GM18907 (cell line): ENCODE measurements around the gene BLOC1S6.
A peak's percentile ranks its signal among the peaks of the same experiment; 100 is the strongest.
"Not testable (repeated sequence)": the region's sequence is repeated elsewhere in the genome, so short reads cannot be mapped to it uniquely, and the experiment has no call there.

Experiments
- ATAC-seq: cut with Tn5 transposase; IDR thresholded peaks from one replicate; pipeline ENCODE4 v1.9.1; 2021; ENCODE audit warnings: mild to moderate bottlenecking, moderate library complexity; ENCODE audit not compliant: unreplicated experiment

The BLOC1S6 gene

DNA sequence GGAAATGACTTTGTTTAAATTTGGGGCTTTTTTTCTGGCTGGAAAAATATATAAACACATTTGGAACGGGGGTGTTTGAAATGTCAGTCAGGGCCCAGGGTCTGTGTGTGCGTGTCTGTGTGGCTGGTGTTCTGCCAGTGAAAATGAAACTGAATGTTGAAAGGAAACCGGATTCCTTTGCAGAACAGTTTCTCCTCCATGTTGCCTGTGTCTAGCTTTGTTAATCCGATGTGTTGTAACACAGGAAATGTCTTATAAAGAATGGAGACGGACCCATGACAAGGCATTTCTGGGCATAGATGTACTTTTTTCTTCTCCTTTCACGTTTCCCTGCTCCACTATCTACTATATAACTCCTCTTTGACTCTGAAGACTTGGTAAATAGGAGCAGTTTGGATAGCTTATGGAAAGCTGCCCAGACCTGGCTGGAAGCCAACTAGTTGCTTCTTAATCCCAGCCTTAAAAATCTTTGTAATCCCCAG is 50.4 kb downstream of the BLOC1S6 start:
- peak; percentile 55 for ATAC-seq

- ATAC-seq: no peak
These were observed 53.4 kb downstream of the BLOC1S6 start for GRCh38 chr15:45640616-45641015.

DNA sequence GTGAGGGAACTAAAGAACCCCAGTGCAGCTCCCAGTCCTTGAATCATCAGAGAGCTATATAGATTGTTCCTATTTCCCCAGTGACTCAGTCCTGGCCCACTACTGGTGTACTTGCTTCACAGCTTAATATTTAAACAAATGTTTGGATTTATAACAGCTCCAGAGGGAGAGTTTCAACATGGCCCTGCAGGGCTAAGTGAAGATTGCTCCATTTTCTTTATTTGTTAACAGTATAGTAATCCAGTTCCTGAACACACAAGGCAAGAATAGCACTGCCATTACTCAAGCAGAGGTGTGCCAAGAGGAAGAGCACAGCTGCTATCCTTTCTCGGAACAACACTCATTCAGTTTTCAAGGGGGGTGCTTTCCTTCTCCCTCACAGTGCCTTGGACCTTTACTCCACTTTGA is 54.2 kb downstream of the BLOC1S6 start:
- no peak for ATAC-seq

DNA sequence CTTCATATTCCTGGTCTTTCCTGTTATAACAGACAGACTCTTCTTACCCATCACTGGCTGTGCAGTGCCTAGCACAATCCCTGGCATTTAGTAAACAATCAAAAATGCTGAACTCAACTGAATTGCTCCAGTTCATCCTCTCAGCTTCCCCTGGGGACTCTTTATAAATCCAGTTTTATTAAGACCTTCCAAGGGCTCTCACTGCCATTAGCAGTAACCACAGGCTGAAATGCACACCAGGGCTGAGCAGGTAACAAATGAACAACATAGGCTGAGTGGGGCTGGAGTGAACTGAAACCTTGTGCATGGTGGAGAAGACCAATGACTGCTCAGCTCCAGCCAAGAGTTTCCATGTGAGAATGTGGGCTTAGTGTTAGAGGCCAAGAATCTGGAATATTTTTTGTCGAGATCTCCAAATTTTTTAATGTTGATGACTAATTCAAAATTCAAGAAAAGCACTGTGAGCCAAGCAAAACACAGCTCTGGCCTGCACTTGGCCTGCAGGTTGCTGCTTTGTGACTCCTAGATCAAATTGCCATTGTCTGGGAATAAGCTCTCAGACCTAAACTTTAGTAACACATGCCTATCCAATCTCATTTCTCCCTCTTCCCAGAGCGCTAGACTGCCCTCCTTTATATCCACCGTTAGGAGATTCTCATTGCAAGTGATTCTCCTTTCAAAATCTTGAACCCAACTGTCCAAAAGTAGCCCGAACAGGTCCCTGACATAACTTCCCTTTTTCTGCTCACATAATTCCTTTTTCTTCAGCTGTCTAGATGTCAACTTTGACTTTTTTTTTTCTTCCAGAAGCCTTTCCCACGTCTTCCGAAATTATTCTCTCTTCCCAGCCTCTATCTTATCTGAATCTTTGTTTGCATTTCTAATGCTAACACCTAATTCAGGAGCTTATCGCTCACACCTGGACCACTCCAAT is 55.1 kb downstream of the BLOC1S6 start:
- ATAC-seq: no peak

DNA sequence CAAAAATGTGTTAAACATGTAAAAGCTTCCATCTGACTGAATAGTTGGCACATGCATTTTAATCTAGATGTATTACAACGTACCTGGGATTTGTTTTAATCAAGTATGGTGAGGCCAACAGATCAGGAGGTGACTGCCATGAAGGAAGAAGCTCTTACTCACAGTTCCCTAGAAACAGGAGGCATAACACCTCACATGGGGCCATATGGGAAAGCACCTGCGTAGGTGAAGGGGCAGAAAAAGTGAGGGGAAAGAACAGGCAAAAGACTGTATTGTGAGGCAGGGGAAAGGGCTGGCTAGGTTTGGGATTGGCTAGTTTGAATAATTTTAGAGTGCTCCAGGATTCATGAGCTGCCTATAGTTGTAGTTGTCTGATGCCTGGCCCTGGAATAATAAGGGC is 57.3 kb downstream of the BLOC1S6 start:
- no peak for ATAC-seq

DNA sequence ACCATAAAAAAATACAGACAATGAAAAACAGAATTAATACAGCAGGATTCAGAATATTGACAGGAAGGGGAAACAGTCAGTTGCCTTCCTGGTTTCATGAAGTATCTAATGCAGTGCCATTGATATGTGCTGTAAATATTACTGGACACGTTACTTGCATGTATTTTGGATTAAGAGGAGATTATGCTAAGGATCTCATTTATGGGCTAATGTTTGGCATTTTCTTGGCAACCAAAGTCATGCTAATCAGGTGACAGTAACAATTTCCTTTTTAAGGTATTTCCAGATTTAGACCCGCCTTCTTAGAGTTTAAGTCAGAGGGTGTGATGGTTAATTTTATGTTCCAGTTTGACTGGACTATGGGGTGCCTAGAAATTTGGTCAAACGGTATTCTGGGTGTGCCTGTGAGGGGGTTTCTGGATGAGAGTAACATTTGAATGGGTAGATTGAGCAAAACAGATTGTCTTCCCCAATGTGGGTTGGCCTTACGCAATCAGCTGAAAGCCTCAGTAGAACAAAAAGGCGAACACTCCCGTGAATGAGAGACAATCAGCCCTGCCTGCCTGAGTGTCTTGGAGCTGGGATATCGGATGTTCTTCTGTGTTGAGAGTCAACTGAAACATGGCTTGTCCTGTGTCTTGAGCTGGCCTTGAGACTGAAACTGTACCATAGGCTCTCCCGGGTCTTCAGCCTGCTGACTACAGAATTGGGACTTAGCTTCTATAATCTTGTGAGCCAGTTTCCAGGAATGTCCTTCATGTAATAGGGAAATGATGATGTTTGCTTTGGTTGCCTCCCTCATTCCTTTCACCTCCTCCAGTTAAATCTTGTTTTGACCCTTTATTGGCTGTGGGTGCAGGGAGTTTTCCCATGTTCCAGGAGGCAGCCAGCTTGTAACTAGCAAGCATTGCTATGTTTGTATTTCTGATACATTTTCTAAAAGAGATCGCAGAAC is 58.1 kb downstream of the BLOC1S6 start:
- ATAC-seq: no peak

DNA sequence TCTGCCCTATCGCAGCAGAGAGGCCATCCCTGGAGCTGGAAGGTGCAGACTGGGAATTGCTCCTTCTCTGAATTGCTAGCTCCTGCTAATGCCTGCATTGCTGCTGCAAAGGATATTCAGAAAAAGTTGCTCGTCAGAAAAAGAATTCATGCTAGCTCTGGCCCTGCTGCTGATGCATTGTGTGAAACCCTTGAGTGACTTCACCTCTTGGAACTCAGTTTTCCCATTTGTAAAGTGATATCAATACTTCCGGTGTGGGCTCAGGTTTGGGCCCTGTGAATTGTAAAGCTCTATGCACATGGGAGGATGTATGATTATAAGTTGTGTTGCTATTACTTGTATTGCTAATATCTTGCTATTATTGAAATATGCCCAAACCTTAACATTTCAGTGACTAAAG is 59.0 kb downstream of the BLOC1S6 start:
- no peak for ATAC-seq

GRCh38 chr15:45647828-45648227 is 60.6 kb downstream of the BLOC1S6 start:
- no peak for ATAC-seq

- peak; percentile 50 for ATAC-seq
These were observed 61.5 kb downstream of the BLOC1S6 start for GRCh38 chr15:45648521-45649200.

GRCh38 chr15:45650007-45650406 is 62.8 kb downstream of the BLOC1S6 start:
- ATAC-seq: not testable (repeated sequence)

DNA sequence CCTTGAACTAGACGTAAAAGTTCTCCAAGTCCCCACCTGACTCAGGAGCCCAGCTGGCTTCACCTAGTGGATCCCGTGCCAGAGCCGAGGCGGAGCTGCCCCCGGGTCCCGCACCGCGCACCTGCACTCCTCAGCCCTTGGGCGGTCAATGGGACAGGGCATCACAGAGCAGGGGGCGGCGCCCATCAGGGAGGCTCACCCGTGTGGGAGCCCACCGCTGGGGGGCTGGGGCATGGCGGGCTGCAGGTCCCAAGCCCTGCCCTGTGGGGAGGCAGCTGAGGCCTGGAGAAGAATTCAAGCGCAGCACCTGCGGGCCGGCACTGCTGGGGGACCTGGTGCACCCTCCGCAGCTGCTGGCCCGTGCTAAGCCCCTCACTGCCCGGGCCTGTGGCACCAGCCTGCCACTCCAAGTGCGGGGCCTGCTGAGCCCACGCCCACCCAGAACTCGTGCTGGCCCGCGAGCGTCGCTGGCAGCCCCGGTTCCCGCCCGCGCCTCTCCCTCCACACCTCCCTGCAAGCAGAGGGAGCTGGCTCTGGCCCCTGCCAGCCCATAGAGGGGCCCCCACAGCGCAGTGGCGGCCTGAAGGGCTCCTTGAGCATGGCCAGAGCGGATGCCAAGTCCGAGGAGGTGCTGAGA is 63.8 kb downstream of the BLOC1S6 start:
- no peak for ATAC-seq

DNA sequence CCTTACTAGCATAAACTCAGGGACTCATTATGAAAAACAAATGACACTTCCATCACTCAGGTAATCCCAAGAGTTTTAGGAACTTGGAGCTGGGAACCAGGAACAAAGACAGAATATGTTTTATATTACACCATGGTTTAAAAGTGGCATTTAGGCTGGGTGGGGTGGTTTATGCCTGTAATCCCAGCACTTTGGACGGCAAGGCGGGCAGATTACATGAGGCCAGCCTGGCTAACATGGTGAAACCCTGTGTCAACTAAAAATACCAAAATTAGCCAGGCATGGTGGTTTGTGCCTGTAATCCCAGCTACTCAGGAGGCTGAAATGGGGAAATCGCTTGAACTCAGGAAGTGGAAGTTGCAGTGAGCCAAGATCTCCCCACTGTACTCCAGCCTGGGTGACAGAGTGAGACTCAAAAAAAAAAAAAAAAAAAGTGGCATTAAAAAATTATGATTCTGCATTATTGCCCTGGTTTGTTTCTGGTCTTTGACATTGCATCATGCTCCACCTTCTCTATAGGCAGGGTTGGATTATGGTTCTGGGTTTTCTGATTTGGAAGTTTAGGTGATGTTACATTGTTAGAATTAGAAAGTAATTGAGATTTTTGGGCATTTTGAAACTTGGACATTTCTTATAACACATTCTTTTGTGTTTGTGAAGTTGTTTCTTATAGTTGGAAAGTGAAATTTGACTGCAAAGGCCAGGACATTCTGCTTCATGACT is 66.7 kb downstream of the BLOC1S6 start:
- no peak for ATAC-seq

GRCh38 chr15:45654749-45655148 is 67.6 kb downstream of the BLOC1S6 start:
- no peak for ATAC-seq

DNA sequence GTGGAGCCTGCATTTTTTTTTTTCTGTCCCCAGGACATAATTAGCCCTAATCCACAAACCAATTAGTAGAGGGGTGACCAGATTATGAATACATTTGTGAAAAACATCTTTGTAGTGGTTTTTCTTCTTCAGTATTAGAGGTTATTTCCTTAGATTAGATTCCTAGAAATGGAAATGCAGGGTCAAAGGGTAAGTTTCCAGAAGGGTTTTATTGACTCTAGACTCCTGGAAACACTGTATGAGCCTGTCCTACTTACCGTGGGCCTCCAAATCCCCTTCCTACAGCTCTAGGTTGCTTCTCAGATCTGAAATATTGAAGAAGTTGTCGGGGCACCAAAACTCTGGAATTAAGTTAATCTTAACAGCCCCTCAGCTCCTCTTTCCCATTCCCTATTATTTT is 70.1 kb downstream of the BLOC1S6 start:
- no peak for ATAC-seq

- no peak for ATAC-seq
These were observed 70.8 kb downstream of the BLOC1S6 start for GRCh38 chr15:45657764-45658545.
